ENCODE data around the gene PIK3R5. TPM values are rescaled to one million over a fixed set of nuclear protein-coding genes. Genes with fewer than 3 reads are reported as not detected.
A peak's percentile ranks its signal among the peaks of the same experiment; 100 is the strongest.

PIK3R5 gene
- polyA plus RNA-seq, 2 of the 4 experiments (the other 2 are of a cell fraction), result 0.01 TPM; not detected in 1

DNA sequence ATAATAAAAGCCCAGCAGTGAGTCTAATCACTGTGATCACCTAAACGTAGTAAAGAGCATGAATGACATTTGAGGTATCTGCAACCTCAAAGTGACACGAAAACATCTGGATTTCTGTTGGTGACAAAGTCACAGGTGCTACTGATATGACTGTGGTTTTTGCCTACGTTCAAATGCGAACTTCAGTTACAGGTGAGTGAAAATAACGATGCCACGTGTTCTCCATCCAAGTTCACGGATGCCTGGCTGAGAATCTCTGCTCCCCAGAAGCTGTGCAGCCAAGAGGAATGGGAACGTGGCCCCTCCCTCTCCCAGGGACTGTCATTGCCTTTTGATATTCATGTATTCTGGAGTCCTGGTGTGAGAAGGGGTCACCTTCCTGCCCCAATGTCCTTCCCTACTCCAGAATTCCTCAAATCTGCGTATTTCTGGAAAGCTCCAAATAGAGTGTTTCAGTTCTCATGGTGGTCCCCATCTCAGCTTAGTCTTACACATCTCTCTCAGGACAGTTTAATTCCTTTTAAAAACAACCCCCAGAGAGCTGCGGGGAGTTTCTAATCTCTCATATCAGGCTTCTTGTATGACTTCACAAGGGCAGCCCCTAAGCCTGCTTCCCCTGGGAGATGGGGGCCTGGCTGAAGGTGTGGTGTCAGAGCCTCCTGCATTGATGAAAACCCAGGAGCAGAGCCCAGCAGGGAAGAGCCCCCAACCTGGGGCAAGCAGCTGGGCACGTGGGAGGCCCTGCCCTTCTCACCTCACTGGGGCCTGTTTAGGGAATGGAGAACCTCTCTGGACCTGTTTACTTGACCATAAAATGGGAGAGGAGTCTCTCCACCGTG is 25.8 kb downstream of the PIK3R5 start:
- Histone ChIP-seq H3K4me3 (no peak overlapping the region), H3K9me3 (peaks cover 4% of the 10 kb centered on the region; the same call in 1 of the 3 replicates), H3K4me2 (no peak overlapping the region), H3K27ac (no peak overlapping the region), H3K4me1 (no peaks in the 10 kb centered on the region)
- peak; percentile 49 for FAIRE-seq
- no peak for DNase-seq (ENCODE audit: low read depth in 1 of 2, low spot score in 1 of 2)
- ChIA-PET CTCF (interaction anchor here (0.6 to 1.4 kb wide), 5 partner anchors 8 to 896 kb away, joined by 3 to 4 read pairs (median 3); no protein-coding TSS in a partner anchor), POLR2A (no interaction called here)
- WGBS (ENCODE audit: missing lambda C conversion rate), result 7% methylated on average over 12 of the region's 12 CpGs
- TF ChIP-seq POLR2A (IDR thresholded peaks at IDR 0.05; ENCODE audit: low read length) (no peak), HDAC2 (IDR thresholded peaks at IDR 0.05) (no peak), ZC3H11A (IDR thresholded peaks at IDR 0.05) (no peak), CHD4 (IDR thresholded peaks at IDR 0.05; ENCODE audit: borderline replicate concordance) (no peak), HOXB5 (CRISPR knock-in tag; IDR thresholded peaks at IDR 0.05) (no peak), EHMT2 (IDR thresholded peaks at IDR 0.05; ENCODE audit: low read depth) (no peak), NR3C1 (IDR thresholded peaks at IDR 0.05) (no peak), CTCF (IDR thresholded peaks at IDR 0.05) (no peak), ZFP36 (IDR thresholded peaks at IDR 0.05; ENCODE audit: borderline replicate concordance, partially characterized antibody) (no peak), SMC3 (IDR thresholded peaks at IDR 0.05) (no peak)
- TF ChIP-seq, protein P1, sequence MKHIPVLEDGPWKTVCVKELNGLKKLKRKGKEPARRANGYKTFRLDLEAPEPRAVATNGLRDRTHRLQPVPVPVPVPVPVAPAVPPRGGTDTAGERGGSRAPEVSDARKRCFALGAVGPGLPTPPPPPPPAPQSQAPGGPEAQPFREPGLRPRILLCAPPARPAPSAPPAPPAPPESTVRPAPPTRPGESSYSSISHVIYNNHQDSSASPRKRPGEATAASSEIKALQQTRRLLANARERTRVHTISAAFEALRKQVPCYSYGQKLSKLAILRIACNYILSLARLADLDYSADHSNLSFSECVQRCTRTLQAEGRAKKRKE (CRISPR knock-in tag; IDR thresholded peaks at IDR 0.05; ENCODE audit: low read depth), result no peak
- ATAC-seq, result no peak; a peak in 1 of 6 replicates

- 5% methylated on average over 5 of the region's 5 CpGs for WGBS (ENCODE audit: missing lambda C conversion rate)
- H3K27ac ChIP-seq, result no peak overlapping the region
- TF ChIP-seq NPAS2 (CRISPR knock-in tag; IDR thresholded peaks at IDR 0.05; ENCODE audit: borderline replicate concordance) (no peak), SREBF2 (IDR thresholded peaks at IDR 0.05) (no peak), NR3C1 (IDR thresholded peaks at IDR 0.05) (no peak), HES2 (IDR thresholded peaks at IDR 0.05) (no peak), CEBPB (IDR thresholded peaks at IDR 0.05) (no peak), MAFK (IDR thresholded peaks at IDR 0.05; ENCODE audit: partially characterized antibody) (no peak), PHF8 (IDR thresholded peaks at IDR 0.05; ENCODE audit: borderline replicate concordance, low read depth) (no peak), HEYL (CRISPR knock-in tag; IDR thresholded peaks at IDR 0.05) (no peak), ELK1 (IDR thresholded peaks at IDR 0.05; ENCODE audit: low read depth, low read length) (no peak), HOXA7 (CRISPR knock-in tag; IDR thresholded peaks at IDR 0.05) (no peak), CHD2 (IDR thresholded peaks at IDR 0.05; ENCODE audit: low read length, partially characterized antibody) (no peak), ZSCAN20 (CRISPR knock-in tag; IDR thresholded peaks at IDR 0.05) (no peak), HOXB13 (CRISPR knock-in tag; IDR thresholded peaks at IDR 0.05; ENCODE audit: low read depth) (no peak), FOSB (CRISPR knock-in tag; IDR thresholded peaks at IDR 0.05) (no peak), RNF2 (IDR thresholded peaks at IDR 0.05; ENCODE audit: borderline replicate concordance, low read depth) (no peak), POLR2AphosphoS2 (conservative IDR thresholded peaks at IDR 0.05; ENCODE audit: low read length) (no peak), JUNB (IDR thresholded peaks at IDR 0.05) (no peak), EHF (CRISPR knock-in tag; IDR thresholded peaks at IDR 0.05) (no peak), ZC3H11A (IDR thresholded peaks at IDR 0.05) (no peak)
- TF ChIP-seq, protein P2, sequence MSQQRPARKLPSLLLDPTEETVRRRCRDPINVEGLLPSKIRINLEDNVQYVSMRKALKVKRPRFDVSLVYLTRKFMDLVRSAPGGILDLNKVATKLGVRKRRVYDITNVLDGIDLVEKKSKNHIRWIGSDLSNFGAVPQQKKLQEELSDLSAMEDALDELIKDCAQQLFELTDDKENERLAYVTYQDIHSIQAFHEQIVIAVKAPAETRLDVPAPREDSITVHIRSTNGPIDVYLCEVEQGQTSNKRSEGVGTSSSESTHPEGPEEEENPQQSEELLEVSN (IDR thresholded peaks at IDR 0.05; ENCODE audit: borderline replicate concordance, low read depth), result no peak
- ChIA-PET CTCF (no interaction called here), POLR2A (no interaction called here)
- ATAC-seq (no peak), DNase-seq (ENCODE audit: low read depth in 1 of 2, low spot score in 1 of 2) (no peak), FAIRE-seq (no peak)
- H3K9me3 ChIP-seq, result peaks cover 3% of the 10 kb centered on the region; the same call in 1 of the 3 replicates
- no peaks in the 10 kb centered on the region for H3K4me1 ChIP-seq
- no peak overlapping the region for H3K4me2 ChIP-seq
- H3K4me3 ChIP-seq, result no peak overlapping the region
Observed at GRCh38 chr17:8938933-8939332, 26.6 kb downstream of the PIK3R5 start.

Measured in A549 (cell line).